Endothelial cell of umbilical vein (primary cell): ENCODE results near the gene CNIH4. TPM values are rescaled to one million over a fixed set of nuclear protein-coding genes. Genes with fewer than 3 reads are reported as not detected.

Experiments used
- BruUV-seq: library from RNA; stranded (reverse); fragments of 400-500 nt; replicated peaks from 2 replicates; lab custom pipeline; 2021; lab: Mats Ljungman, UMichigan
- CTCF ChIA-PET: fragments of 300-600, 350-600 bp; sonication (Branson Sonifier 250); formaldehyde crosslinking; loops from one replicate; lab custom pipeline; 2021; ENCODE audit warnings: antibody characterized with exemption, inconsistent platforms; lab: Charles Lee
- POLR2A ChIA-PET: fragments of 300-600, 350-600 bp; sonication (Branson Sonifier 250); formaldehyde crosslinking; loops from one replicate; lab custom pipeline; 2021; ENCODE audit warnings: antibody characterized with exemption, inconsistent platforms; lab: Charles Lee
- DNase-seq: peaks from one replicate; pipeline ENCODE4 v3.0.0-alpha.2; 2011; ENCODE audit warnings: low read depth, low spot score
- FAIRE-seq: peaks from 2 replicates; lab custom pipeline; 2011; peaks lifted over from hg19 to GRCh38; lab: Jason Lieb, UNC
- H2AFZ ChIP-seq: 2 replicates; pipeline ENCODE4 v1.6.0; 2012; ENCODE audit warnings: low read depth, low read length, control low read depth, inconsistent platforms
- H3K27ac ChIP-seq: 2 replicates; pipeline ENCODE4 v1.5.1; 2011; ENCODE audit warnings: low read depth, mild to moderate bottlenecking, control low read depth, low read length, moderate library complexity; ENCODE audit not compliant: insufficient read depth
- H3K27me3 ChIP-seq, 2 experiments: 2 replicates each; pipeline versions ENCODE4 v1.6.0 to v1.6.1; 2011; ENCODE audit warnings: low read length in 2 of 2, mixed read lengths in 1 of 2; ENCODE audit not compliant: control insufficient read depth in 2 of 2, insufficient read depth in 2 of 2
- H3K36me3 ChIP-seq, 2 experiments: 2 replicates in 1 of 2; 3 replicates in 1 of 2; pipeline ENCODE4 v1.5.1; 2011; ENCODE audit warnings: low read length in 2 of 2, mild to moderate bottlenecking in 1 of 2, moderate library complexity in 1 of 2; ENCODE audit not compliant: control insufficient read depth in 2 of 2, insufficient read depth in 2 of 2; ENCODE audit errors: extremely low read depth in 1 of 2
- H3K4me1 ChIP-seq: 3 replicates; pipeline ENCODE4 v1.5.1; 2011; ENCODE audit warnings: mild to moderate bottlenecking, low read length; ENCODE audit not compliant: control insufficient read depth, insufficient read depth; ENCODE audit errors: extremely low read depth
- H3K4me2 ChIP-seq: 2 replicates; pipeline ENCODE4 v1.6.1; 2011; ENCODE audit warnings: low read length, control low read depth, mixed read lengths; ENCODE audit not compliant: insufficient read depth
- H3K4me3 ChIP-seq, 3 experiments: fragments of 200-600 bp in 1 of 3; sonication (generic), shearing (Covaris generic) in 1 of 3; replicated peaks in 1 of 3; 2 replicates each; pipeline ENCODE4 v1.5.1; 2011 to 2016; ENCODE audit warnings: control low read depth in 3 of 3, low read length in 3 of 3, mild to moderate bottlenecking in 2 of 3, inconsistent platforms in 1 of 3, low read depth in 1 of 3, moderate library complexity in 1 of 3; ENCODE audit not compliant: insufficient read depth in 1 of 3
- H3K79me2 ChIP-seq: 2 replicates; pipeline ENCODE4 v1.6.0; 2012; ENCODE audit warnings: low read length, inconsistent platforms; ENCODE audit not compliant: control insufficient read depth, insufficient read depth
- H3K9ac ChIP-seq: replicated peaks from 2 replicates; pipeline ENCODE3; 2011; ENCODE audit warnings: low read length, control low read depth; ENCODE audit not compliant: insufficient read depth; ENCODE audit errors: extremely low read depth
- H3K9me1 ChIP-seq: replicated peaks from 3 replicates; pipeline ENCODE4 v1.6.0; 2011; ENCODE audit warnings: mild to moderate bottlenecking, low read length; ENCODE audit not compliant: control insufficient read depth, insufficient read depth; ENCODE audit errors: extremely low read depth
- H3K9me3 ChIP-seq: replicated peaks from 2 replicates; pipeline ENCODE4 v1.5.1; 2012; ENCODE audit warnings: low read length, inconsistent platforms; ENCODE audit not compliant: control insufficient read depth, insufficient read depth
- H4K20me1 ChIP-seq: replicated peaks from 2 replicates; pipeline ENCODE3; 2011; ENCODE audit warnings: mild to moderate bottlenecking, low read length; ENCODE audit not compliant: control insufficient read depth, insufficient read depth; ENCODE audit errors: extremely low read depth
- CTCF ChIP-seq, 2 donors: IDR thresholded peaks; 1 replicate in 1 of 2; 2 replicates in 1 of 2; pipeline ENCODE4 v1.5.1; 2011; ENCODE audit warnings: low read length in 2 of 2, mild to moderate bottlenecking in 2 of 2, moderate library complexity in 2 of 2, control low read depth in 1 of 2, inconsistent platforms in 1 of 2, low read depth in 1 of 2; ENCODE audit not compliant: insufficient read depth in 1 of 2; ENCODE audit errors: extremely low read depth in 1 of 2
- EZH2 ChIP-seq: IDR thresholded peaks from 2 replicates; pipeline ENCODE4 v1.6.1; 2012; ENCODE audit warnings: borderline replicate concordance, low read depth, mild to moderate bottlenecking, moderate library complexity, low read length, inconsistent platforms; ENCODE audit not compliant: severe bottlenecking
- FOS ChIP-seq: IDR thresholded peaks from 2 replicates; pipeline ENCODE4 v1.6.1; 2011; ENCODE audit warnings: mild to moderate bottlenecking, low read length, moderate library complexity, borderline replicate concordance; ENCODE audit not compliant: insufficient read depth
- GATA2 ChIP-seq: IDR thresholded peaks from 2 replicates; pipeline ENCODE4 v1.7.0; 2011; ENCODE audit warnings: low read depth, mild to moderate bottlenecking, moderate library complexity, mixed read lengths, low read length; ENCODE audit not compliant: insufficient read length, insufficient read depth
- JUN ChIP-seq: IDR thresholded peaks from 2 replicates; pipeline ENCODE4 v1.6.1; 2011; ENCODE audit warnings: borderline replicate concordance, low read depth; ENCODE audit not compliant: insufficient read length, insufficient read depth
- MAX ChIP-seq: IDR thresholded peaks from 2 replicates; pipeline ENCODE4 v1.6.1; 2011; ENCODE audit not compliant: insufficient read depth, insufficient read length
- MYC ChIP-seq: IDR thresholded peaks from one replicate; pipeline ENCODE4 v1.6.1; 2011; ENCODE audit warnings: mild to moderate bottlenecking, low read depth, low read length
- POLR2A ChIP-seq: IDR thresholded peaks from 2 replicates; pipeline ENCODE4 v1.6.1; 2012; ENCODE audit warnings: low read depth, mild to moderate bottlenecking, control low read depth, low read length
- POLR2AphosphoS5 ChIP-seq: IDR thresholded peaks from 2 replicates; pipeline ENCODE4 v1.6.1; 2012; ENCODE audit warnings: low read depth, mild to moderate bottlenecking, control low read depth, low read length, moderate library complexity; ENCODE audit not compliant: insufficient read depth
- dilution Hi-C: fragments of 300-500 bp; cut with MboI; formaldehyde crosslinking; loops from one replicate; pipeline ENCODE4 v1.15.0; 2019; ENCODE audit warnings: low sequenced_read_pairs; ENCODE audit not compliant: extremely low pct_ligation_motif_present
- intact Hi-C: fragments of 100-400 bp; cut with micrococcal nuclease; formaldehyde crosslinking; loops from one replicate; pipeline ENCODE4 v1.10.0; 2022
- polyA plus RNA-seq, 4 experiments: library from polyadenylated mRNA; depleted of rRNA in 3 of 4; stranded (reverse) in 3 of 4; unstranded in 1 of 4; fragments of >200 nt; gene quantifications; 2 replicates each; pipeline versions ENCODE4 v1.2.1 to v1.2.3, GENCODE V29; 2011 to 2012; ENCODE audit warnings: missing spikeins in 1 of 4
- total RNA-seq: library from RNA; stranded (reverse); gene quantifications from 2 replicates; pipeline ENCODE4 v1.2.3, GENCODE V29; 2021

CNIH4 gene
- total and polyA plus RNA-seq, 2 donors (not counting 3 experiments of a cell fraction or from before 2014, with no cell fraction given) = 74.9 to 118 TPM

GRCh38 chr1:224317383-224318045, 39.2 kb upstream of the CNIH4 start:
- dilution Hi-C loops (no loop called here), intact Hi-C loops (no loop called here)
- H3K36me3 ChIP-seq = peaks cover 2 to 6% of the 10 kb centered on the region in 2 experiments
- no peak overlapping the region for H3K27ac ChIP-seq
- no peak for DNase-seq
- no peaks in the 10 kb centered on the region for H3K9me3 ChIP-seq
- no peaks in the 10 kb centered on the region for H3K27me3 ChIP-seq
- ChIA-PET POLR2A (interaction anchor here (0.6 kb wide), 1 partner anchor 462 kb away, joined by 4 read pairs; no protein-coding TSS in a partner anchor), CTCF (no interaction called here)
- no TSS peak for BruUV-seq
- H3K4me2 ChIP-seq = no peak overlapping the region
- peaks cover 2% of the 10 kb centered on the region for H4K20me1 ChIP-seq
- H3K4me3 ChIP-seq = no peak overlapping the region
- H3K9ac ChIP-seq = no peak overlapping the region
- H3K79me2 ChIP-seq = peaks cover 13% of the 10 kb centered on the region
- no peak for TF ChIP-seq POLR2AphosphoS5
- TF ChIP-seq GATA2 = no peak
- TF ChIP-seq EZH2 = no peak
- no peak for TF ChIP-seq POLR2A
- no peaks in the 10 kb centered on the region for H3K4me1 ChIP-seq
- no peak for FAIRE-seq
- no peaks in the 10 kb centered on the region for H3K9me1 ChIP-seq
- H2AFZ ChIP-seq = no peak overlapping the region

GRCh38 chr1:224321706-224322105, 35.0 kb upstream of the CNIH4 start:
- no peak overlapping the region for H3K9ac ChIP-seq
- no peak overlapping the region for H2AFZ ChIP-seq
- H3K27ac ChIP-seq = no peak overlapping the region
- ChIA-PET POLR2A (no interaction called here), CTCF (interaction anchor here (1.2 kb wide), 1 partner anchor 136 kb away, joined by 4 read pairs; no protein-coding TSS in a partner anchor)
- H3K27me3 ChIP-seq = no peaks in the 10 kb centered on the region
- H3K4me3 ChIP-seq = no peak overlapping the region
- no peaks in the 10 kb centered on the region for H3K4me1 ChIP-seq
- H3K9me1 ChIP-seq = no peaks in the 10 kb centered on the region
- BruUV-seq = no TSS peak
- TF ChIP-seq GATA2 (no peak), MYC (no peak), EZH2 (no peak), CTCF (IDR thresholded peaks at IDR 0.05; ENCODE audit: extremely low read depth in 1 of 2, insufficient read depth in 1 of 2, low read depth in 1 of 2, low read length in 2 of 2) (no peak), POLR2A (no peak), POLR2AphosphoS5 (no peak), MAX (no peak), JUN (no peak), FOS (no peak)
- H3K36me3 ChIP-seq = no peaks in the 10 kb centered on the region
- H3K9me3 ChIP-seq = no peaks in the 10 kb centered on the region
- no peak overlapping the region for H3K4me2 ChIP-seq
- dilution Hi-C loops (no loop called here), intact Hi-C loops (no loop called here)
- H3K79me2 ChIP-seq = peaks cover 38% of the 10 kb centered on the region
- FAIRE-seq (no peak), DNase-seq (no peak)
- peaks cover 2% of the 10 kb centered on the region for H4K20me1 ChIP-seq
